SKM-1 treated with dmso at 0.1 percent for 144 hours (cell line): ENCODE results near the gene EGFR.

Experiments used
- DNase-seq: peaks from one replicate; lab custom pipeline; 2025; ENCODE audit not compliant: unreplicated experiment; lab: John Stamatoyannopoulos, UW

EGFR gene

GRCh38 chr7:55018361-55019190 lies at the start of gene EGFR:
Gene EGFR (plus strand): TSS chr7:55019017. CDS start chr7:55019278, 261 bp downstream.
- no peak for DNase-seq

- DNase-seq: no peak
Measured at GRCh38 chr7:54969208-54969967, 49.4 kb upstream of the EGFR start.

GRCh38 chr7:54972733-54973294 lies 46.0 kb upstream of the EGFR start:
- no peak for DNase-seq

- DNase-seq: no peak
Measured at GRCh38 chr7:54978364-54979116, 40.3 kb upstream of the EGFR start.

GRCh38 chr7:54980521-54980920 lies 38.3 kb upstream of the EGFR start:
- DNase-seq: no peak

GRCh38 chr7:54981913-54982312 lies 36.9 kb upstream of the EGFR start:
- no peak for DNase-seq

- DNase-seq: no peak
Measured at GRCh38 chr7:54985426-54986330, 33.1 kb upstream of the EGFR start.

- DNase-seq: no peak
Measured at GRCh38 chr7:54986716-54987115, 32.1 kb upstream of the EGFR start.

- DNase-seq: no peak
Measured at GRCh38 chr7:54987772-54988171, 31.0 kb upstream of the EGFR start.

- no peak for DNase-seq
Measured at GRCh38 chr7:54988516-54988915, 30.3 kb upstream of the EGFR start.

- DNase-seq: no peak
Measured at GRCh38 chr7:54989453-54990225, 29.2 kb upstream of the EGFR start.

GRCh38 chr7:54991341-54991740 lies 27.5 kb upstream of the EGFR start:
- no peak for DNase-seq

- DNase-seq: no peak
Measured at GRCh38 chr7:54992871-54993475, 25.8 kb upstream of the EGFR start.

GRCh38 chr7:54995166-54995565 lies 23.7 kb upstream of the EGFR start:
- no peak for DNase-seq

- DNase-seq: no peak
Measured at GRCh38 chr7:54995610-54996363, 23.0 kb upstream of the EGFR start.

- DNase-seq: no peak
Measured at GRCh38 chr7:54996391-54996790, 22.4 kb upstream of the EGFR start.

GRCh38 chr7:55004579-55004978 lies 14.2 kb upstream of the EGFR start:
- DNase-seq: no peak

- DNase-seq: no peak
Measured at GRCh38 chr7:55005241-55005851, 13.5 kb upstream of the EGFR start.
